CD4-positive, alpha-beta T cell treated with Interferon gamma for 1 hour (primary cell): Measurements from ENCODE around the gene SAFB2.
A peak's percentile ranks its signal among the peaks of the same experiment; 100 is the strongest.
"Not testable (repeated sequence)": the region's sequence is repeated elsewhere in the genome, so short reads cannot be mapped to it uniquely, and the experiment has no call there.

Experiments
- DNase-seq: peaks from one replicate; pipeline ENCODE4 v3.0.0-alpha.2; 2020

The SAFB2 gene

DNA sequence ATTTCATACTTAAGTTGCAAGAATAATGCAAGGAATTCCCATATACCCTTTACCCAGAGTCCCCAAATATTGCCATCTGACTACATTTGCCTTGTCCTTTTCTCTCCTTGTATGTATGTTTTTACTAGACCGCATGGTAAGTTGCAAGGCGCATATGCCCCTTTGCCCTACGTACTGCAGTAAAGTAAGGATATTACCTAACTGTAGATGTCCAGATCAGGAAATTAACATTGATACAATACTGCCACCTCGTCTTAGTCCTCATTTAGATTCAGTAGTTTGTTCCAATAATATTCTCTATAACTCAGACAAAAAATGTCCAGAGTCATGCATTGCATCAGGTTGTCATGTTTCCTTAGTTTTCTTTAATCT, 9.7 kb upstream of the SAFB2 start:
- no peak for DNase-seq

DNA sequence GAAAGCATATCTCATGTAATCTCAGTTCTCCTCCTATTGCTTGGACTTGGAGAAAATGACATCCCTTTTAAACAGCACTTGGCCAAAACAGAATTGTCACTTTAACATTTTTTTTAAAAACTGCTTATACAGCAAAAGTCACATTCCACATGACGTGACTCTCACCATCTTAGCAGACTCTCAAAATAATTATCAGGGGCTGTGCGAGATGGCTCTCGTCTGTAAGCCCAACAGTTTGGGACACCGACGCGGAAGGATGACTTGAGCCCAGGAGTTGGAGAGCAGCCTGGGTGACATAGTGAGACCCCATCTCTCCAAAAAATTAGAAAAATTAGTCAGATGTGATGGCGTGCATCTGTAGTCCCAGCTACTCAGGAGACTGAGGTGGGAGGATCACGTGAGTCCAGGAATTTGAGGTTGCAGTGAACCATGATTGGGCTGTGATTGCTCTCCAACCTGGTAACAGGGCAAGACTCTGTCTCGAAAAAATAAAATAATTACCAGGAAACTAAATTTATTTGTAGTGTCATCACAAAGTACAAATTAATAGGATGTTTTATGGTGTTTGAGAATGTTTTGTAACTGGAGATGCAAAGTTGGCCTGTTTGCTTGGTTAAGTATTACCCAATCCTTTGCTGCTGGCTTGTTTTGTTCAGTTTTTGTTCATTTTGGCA, 9.1 kb upstream of the SAFB2 start:
- DNase-seq = no peak

DNA sequence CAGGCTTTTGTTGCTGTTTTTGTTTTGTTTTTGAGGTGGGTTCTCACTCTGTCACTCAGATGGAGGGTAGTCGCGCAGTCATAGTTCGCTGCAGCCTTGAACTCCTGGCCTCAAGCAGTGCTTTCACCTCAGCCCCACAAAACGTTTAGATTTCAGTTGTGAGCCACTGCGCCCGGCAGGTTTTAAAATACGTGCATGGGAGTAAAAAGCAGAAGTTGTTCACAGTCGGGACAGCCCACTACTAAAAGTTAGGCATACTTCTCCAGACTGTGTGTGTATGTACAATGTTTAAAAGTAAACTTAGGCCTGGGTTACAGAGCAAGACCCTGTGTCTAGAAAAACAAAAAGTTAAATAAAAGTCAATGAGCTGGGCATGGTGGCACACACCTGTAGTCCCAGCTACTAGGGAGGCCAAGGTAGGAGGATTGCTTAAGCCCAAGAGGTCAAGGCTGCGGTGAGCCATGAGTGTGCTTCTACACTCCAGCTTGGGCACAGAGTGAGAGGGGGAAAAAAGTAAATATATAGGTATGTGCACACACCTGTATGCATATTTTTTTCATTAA, 6.4 kb upstream of the SAFB2 start:
- DNase-seq = peak; percentile 39

DNA sequence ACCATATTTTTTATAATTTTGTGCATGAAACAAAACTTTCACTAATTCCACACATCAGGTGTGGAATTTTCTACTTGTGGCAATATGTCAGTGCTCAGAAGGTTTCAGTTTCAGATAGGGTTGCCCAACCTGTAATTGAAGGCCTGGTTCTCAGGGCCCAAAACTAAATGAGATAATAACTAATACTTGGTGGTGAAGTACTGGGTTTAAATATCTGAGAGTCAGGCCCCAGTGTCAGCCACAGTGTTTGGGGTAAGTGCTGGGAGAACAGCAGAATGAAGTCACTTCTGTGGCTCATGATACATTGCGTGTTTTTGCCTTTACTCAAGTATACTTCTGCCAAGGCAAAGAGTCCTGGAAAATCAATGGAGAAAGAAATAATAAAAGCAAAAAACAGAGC, 5.9 kb upstream of the SAFB2 start:
- no peak for DNase-seq

DNA sequence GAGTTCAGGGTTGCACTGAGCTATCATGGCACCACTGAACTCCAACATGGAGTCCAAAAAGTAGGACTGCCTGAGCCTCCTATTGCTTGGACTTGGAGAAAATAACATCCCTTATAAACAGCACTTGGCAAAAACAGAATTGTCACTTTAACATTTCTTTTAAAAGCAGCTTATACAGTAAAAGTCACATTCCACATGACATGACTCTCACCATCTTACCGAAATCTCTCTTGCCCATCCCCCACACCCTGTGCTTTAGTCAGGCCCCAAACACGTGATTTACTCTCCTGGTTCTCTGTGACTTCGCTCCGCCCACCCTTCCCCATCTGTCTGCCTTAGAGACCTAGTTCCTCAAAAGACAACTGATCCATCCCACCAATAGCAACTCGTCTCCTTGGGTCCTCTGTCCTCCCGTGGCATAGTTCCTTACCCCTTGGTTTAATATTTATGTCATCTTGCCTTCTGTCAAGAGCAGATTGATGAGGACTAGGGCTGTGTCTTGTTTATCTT, 4.9 kb upstream of the SAFB2 start:
- DNase-seq = peak; percentile 79

DNA sequence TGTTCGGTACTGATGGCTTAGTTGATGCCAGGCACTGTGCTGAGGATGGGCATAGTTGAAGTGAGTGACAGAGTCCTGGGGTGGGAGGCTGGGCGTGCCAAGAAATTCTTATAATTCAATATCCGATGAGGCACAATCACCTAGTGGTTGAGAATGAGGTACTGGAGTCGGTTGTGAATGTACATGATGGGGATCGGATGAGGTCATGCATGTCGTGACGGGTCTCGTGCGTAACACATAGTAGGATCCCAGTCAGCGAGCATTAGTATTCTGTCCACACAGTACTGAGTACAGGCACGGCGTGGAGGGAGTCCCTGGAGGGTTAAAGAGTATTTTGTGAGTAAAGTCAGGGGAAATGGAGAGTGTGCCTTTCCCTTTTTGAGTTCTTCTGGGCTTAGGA, 3.1 kb upstream of the SAFB2 start:
- no peak for DNase-seq

DNA sequence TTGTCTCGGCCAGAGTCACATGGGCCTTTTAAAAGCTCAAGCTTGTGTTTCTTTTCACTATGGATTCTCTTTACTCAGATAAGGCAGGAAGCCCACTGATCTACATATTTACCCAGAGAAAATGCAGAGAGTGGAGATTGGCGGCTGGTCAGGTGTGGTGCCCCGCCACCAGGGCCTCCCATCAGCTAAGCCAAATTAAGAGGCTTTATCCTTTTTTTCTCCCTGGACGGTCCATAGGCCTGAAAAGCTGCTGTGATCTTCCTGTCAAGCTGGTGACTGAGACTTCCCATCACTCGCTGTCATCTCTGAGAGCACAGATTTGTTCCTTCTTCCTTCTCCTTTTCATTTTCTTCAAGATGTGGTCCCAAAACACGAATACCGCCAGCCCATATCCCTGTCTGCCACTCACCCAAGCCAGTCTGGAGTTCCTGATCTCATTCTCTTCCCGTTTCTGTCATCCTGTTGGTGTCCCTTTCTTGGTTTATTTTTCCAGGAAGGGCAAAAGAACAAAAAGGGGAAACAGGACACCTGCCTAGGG, 2.2 kb upstream of the SAFB2 start:
- DNase-seq = no peak

DNA sequence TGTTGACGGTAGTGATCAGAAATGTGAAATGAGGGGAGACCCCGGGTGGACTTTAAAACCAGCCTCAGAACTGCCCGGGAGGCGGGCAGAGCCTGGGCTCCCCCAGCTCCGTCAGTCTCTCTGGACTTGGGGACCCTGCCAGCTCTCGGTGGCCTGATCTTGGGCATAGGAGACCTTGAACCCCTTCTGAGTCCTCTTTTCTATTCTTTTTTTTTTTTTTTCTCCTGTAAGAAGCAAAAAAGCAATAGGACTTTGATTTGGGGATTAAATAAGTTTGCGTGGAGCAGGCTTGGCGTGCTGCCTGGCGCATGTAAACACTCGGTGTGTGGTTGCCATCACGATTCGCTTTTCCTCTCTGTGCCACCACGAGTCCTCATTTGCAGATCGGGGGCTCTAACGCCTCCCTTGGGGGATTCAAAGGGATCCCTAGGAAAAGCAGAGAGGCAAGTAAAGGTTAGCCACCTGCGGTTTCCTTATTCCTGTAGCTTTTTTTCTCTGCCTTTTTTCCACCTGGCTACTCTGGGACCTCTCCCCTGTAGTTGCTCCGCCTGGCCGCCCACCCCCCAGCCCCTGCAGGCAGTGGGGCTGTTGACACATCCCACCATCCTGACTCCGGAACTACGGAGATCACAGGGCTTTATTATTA, 1.6 kb upstream of the SAFB2 start:
- DNase-seq = no peak

DNA sequence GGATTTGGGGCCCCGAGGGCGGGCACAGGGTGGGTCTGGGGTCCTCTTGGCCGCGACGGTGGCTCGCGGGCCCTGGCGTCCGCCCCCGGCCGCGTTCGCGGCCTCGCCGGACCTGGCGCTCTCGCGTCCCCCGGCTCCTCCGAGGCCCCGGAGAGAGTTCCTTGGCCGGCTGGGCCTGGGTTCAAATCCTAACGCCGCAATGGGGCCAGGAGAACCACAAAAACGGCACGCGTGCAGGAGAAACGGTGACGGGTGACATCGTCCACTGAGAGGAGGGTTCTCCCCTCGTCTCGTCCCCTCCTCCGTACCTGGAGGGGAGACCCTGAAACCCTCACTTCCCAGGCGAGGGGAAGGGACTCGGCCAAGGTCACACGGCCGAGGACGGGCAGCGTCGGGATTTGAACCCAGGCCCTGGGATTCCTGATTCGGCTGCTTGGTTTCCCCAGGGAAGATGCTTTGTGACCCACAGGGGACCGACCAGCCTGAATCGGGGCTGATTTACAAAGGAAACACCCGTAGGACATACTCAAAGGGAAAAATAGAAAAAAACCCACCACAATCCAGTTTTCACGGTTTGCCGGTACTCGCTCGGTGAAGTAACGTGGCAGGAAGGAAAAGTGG, 931 bp upstream of the SAFB2 start:
- DNase-seq = no peak

DNA sequence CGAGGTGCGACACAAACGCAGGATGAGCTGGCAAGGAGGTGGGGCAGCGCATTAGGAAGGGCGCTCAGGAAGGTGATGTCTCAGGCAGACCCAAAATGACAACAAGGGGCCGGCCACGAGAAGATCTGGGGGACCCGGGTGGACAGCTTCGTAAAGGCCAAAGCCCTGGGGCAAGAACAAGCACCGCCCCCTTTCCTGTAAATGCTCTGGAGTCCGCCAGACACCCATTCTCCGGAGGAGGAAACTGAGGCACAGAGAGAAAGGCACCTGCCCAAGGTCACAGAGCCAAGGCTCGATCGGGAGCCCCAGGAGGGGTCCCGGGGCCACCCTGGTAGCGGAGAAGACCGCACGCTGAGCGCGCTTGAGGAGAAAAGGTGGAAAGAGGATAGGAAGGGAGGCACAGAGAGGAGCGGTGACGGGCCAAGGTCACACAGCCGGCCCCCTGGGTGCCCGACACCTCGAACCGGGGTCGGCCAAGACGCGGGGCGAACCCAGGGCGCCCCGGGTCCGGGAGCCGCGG, 571 bp downstream of the SAFB2 start:
- DNase-seq = no peak

DNA sequence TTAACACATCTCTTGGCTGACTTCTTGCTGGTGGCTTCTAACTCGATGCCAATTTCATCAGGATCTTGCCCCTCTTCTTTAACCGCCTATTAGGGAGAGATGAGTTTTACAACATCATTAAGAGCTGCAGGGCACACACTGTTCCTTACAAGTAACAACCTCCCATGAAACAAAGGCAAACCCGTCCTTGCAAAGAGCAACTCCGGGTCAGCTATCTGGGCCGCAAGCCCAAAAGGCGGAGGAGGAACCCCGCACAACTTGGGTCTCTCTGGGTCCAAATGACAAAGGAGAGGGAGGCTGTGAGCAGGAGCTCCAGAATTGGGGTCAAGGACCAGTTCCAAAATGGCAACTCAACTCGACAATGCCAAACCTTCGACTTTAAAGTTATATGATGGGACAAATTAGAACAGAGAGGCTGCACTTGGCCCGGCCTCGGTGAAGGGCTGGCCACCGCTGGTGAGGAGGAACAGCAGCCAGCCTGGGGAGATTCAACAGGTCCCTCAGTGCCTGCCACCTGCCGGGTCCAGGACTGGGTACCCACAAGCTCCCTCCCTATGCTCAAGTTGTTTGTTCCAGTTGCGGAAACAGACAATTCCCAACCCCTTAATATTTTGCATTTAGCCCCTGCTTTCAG, 1.1 kb downstream of the SAFB2 start:
- no peak for DNase-seq

DNA sequence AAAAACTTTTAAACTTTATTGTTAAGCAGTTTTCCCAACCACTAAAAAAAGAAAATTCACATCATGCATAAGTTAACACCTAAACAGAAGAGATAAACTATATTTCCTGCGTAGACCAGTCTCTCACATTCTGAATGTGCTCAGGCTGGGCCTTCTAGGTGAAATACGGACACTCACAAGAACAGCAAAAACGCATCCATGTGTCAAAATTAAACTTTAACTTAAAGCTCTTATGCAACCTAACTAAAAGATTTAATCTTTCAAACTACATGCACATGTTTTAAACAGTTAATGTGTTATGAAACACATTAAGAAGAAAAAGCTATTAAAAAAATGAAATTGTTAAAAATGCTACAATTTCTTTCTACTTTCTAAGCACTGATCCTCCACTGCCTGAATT, 2.6 kb downstream of the SAFB2 start:
- no peak for DNase-seq

DNA sequence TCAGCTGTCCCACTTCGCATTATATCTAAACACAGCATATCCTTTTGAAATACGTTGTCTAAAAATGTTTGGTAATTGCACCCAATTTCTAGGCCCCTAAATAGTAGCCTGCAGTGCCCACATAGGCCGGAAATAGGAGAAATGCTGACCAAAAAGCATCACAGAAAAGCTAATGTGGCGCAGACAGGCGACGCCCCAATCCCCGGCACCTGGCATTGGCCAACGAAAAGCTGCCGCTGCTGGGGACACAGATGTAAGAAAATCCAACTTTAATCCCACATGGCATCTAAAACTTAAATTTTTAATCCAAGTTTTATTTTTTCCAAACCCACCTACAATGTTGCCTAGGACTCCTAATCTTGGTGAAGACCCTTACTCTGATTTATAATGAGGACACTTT, 4.0 kb downstream of the SAFB2 start:
- DNase-seq = no peak

DNA sequence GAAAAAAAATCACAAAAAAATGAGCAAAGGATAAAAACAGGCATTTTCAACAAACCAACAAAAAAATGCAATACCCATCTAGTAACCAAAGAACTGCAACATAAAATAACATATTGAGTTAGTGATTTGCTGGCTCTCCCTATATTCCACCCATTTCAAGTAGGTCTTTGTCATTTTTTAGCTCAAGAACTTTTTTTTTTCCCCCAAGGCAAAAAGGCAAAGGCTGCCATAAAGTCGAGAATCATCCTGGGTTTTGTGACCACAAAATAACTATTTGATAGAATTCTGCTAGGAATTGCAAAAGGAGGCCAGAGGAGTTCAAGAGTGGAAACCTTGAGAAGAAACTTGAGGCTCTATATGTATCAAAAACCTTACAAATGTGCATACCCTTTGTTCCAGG, 5.5 kb downstream of the SAFB2 start:
- no peak for DNase-seq

DNA sequence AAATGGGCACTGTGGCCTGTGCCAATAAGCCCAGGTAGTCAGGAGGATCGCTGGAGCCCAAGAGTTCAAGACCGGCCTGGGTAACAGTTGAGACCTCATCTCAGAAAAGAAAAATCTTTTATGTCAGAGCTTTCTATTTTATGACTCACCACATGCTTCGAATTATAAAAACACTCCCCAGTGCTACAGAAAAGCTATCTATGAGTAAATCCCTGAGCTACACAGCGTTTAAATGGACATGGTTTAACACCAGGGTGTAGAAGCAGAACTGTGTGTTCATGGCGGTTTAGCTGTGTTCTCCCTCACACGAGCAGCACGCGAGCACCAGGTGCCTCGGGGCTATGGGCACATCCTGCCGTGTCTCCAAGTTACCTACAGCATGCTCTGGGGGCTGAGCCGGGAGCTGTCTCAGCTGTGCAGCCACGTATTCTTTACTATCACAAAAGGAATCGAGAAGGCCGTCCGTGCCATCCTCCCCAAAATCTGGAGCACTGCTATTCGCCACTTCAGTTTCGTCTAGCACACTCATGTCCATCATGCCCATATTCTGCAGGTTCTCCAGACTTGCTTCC, 6.7 kb downstream of the SAFB2 start:
- DNase-seq = no peak

DNA sequence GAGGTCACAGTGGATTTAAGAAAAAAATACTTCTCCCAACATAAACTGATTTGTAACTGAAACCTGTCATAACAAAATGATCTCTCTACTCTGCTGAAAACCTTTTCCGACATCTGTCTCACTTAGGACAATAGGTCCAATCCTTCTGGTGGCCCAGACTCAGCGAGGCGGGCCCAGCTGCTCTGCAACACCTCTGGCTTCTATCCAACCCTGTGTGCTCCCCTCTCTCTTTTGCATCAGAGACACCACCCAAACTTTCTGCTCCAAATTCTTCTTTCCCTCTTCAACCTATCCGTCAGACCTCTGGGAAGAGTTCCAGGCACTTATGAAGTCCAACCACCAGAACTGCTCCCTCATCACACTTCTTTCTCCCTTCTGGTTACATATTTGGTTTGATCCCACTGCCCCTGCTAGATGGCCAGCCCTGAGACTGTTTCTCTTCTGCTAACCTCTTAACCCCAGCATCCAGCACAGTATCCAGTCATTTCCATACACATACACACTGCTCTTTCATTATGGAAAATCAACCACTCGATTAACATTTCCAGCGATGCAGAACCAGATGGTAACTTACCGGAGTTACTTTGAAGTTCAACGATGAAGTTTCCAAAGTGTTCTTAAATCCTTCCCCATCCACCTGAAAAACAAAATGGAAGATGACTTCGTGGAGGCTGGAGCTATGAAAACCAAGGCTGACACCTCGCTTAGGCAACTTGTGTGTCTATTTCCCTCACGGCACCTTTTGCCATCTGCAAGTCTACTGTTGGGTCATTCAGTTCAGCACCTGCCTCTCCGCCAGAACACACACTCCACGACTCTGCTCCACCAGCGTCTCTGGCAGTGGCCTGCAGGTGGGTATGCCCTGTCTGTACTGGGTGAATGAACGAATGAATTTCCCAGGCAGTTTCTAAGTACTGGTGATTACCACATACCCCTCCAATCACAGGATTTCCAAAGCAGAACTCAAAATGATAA, 9.4 kb downstream of the SAFB2 start:
- no peak for DNase-seq

DNA sequence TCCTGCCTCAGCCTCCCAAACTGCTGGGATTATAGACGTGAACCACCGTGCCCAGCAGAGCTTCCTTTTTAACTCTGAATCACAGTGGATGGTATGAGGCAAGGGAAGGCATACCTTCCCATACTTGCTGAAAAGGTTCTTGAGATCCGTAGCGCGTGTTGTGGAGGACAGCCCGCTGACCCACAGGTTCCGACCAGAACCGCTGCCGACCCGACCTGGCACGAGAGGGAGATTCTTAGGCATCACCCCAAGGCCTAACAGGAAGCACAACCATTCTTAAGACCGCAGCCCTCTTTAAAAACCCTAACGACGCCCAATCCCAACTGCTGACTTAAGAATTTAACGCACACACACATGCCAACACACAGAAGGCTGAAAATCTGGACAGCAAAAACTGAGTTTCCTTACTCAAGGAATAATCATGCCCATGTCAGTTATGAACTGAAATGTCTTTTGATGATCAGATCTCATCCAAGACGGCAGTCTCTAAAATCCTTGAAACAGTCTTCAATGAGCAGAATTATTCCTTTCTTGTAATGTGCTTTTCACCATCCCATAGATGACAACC, 12.6 kb downstream of the SAFB2 start:
- no peak for DNase-seq

DNA sequence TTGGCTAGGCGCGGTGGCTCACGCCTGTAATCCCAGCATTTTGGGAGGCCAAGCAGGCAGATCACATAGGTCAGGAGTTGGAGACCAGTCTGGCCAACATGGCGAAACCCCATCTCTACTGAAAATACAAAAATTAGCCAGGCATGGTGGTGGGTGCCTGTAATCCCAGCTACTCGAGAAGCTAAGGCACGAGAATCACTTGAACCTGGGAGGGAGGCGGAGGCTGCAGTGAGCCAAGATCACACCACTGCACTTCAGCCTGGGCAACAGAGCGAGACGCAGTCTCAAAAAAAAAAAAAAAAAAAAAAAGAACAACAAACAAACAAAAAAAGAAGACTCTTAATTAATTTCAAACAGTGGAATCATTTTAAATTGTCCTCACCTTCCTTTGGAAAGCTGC, 13.8 kb downstream of the SAFB2 start:
- not testable (repeated sequence) for DNase-seq

DNA sequence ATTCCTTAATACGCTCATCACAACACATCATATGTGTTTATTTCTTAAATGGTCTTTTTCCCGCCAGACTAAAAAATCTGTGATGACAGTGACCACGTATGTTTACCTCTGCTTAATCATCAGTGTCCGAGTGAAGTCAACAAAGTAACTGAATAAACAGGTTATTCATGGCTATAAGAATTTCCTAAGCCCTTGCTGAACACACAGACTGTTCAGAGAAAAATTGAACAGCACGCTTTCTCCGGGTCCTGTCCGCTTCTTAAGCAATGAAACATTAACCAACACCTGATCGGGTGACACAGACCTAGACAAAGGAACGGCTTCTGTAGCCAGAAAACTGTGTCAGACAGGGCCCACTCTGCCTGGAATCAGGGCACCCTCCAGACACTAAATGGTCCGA, 14.3 kb downstream of the SAFB2 start:
- DNase-seq = no peak

DNA sequence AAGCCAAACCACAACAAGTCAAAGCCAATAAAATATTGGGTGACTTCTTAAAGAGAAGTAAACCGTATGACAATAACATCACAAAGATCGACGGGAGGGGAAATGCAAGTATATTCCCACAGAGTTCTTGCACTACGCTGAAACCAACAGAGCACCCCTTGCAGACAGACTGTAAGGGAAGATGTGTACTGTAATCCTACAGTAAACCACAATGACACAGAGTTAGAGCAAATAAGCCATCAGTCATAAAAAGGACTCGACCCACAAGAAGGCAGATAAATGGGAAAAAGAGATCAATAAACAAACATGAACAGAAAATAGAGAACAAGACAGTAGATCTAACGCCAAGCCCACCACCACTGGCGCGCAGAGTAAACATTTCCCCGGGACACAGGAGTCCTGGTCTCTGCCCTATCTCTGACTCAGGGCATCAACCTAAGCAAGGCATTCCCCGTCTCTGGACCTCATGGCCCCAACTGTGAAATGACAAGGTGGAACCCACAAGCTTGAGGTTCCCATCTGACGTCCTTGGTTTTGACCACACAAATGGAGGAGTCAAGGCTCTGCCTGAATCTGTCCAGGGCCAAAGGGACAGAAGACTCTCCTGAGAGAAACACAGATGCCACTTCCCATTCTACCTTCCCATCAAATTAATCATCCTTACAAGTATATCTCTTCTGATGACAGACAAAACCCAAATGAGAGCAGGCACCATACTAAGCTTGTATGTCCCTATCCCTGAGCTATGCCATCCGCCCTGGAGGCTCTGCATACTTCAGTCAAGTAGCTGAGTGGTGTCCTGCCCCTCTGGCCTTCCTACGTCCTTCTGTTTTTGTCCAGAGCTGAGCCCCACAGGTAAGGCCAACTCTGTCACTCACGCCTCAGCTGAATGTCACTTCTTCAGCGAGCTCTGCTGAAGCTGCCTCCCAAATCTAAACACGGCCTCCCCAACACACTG, 15.0 kb downstream of the SAFB2 start:
- no peak for DNase-seq
